ENCODE measurements around the gene FUS. TPM values are rescaled to one million over a fixed set of nuclear protein-coding genes. Genes with fewer than 3 reads are reported as not detected.

Gene FUS
- total RNA-seq, 2 donors from 2014 or later, result 63.9 to 141 TPM

DNA sequence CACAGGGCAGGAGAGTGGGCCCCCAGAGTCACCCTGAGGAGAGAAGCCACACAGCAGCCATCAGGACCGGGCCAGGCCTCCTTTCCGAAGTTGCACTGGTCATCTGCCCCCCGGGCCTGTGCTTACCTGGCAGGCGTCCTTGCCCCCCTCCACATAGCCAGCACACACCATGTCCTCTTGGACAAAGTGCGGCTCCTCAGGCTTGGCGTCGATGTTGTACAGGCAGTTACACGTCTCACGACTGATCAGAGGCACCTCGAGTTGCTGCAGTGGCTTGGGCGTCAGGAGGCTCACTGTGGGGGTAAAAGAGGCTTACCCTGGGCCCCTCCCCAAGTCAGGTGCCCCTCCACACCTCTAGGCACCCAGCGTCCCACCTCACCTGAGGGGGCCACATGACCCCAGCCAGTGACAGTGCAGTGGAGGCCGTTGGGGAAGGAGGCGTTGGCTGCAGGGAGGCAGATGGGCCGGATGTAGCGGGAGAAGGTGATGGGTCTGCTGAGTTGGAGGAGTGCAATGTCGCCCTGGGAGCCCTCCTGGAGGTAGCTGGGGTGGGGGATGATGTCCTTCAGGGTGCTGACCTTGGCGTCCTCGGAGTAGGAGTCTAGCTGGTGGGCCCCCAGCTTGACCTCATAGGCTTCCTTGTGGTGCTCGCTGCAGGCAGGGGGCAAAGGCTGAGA lies 47.5 kb upstream of the FUS start:
- DNase-seq (ENCODE audit: low spot score), result no peak
- Histone ChIP-seq H3K27me3 (replicated peaks; ENCODE audit: insufficient read depth) (no peaks in the 10 kb centered on the region), H3K27ac (no peak overlapping the region), H3K36me3 (peaks cover 42% of the 10 kb centered on the region), H3K9me3 (no peaks in the 10 kb centered on the region), H3K4me3 (no peak overlapping the region), H3K4me1 (ENCODE audit: control insufficient read depth in 1 of 2, low read depth in 2 of 2) (no peaks in the 10 kb centered on the region)
- ATAC-seq (ENCODE audit: insufficient number of reproducible peaks, low FRiP score, low read depth), result no peak
- TF ChIP-seq CTCF (IDR thresholded peaks at IDR 0.05), result no peak

DNA sequence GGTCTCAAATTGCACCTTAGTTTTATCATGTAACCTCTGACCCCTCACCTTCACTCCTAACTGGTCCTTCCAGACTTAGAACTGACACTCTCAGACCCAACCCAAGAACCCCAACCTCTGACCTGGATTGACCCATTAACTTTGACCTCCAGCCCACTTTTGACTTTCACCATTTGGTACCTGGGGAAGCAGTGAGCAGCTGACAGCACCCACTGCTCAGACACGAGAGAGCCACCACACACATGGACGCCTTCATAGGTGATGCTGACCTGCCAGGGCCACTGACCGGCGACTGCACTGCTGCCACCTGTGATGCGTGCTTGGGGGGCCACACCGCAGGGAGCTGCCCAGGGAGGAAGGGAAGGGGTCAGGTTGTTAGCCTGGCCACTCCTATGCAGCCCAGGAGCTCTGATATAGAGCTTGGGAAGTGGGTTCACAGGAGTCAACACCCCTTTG lies 46.9 kb upstream of the FUS start:
- Histone ChIP-seq H3K4me1 (ENCODE audit: control insufficient read depth in 1 of 2, low read depth in 2 of 2) (peaks cover 0 to 3% of the 10 kb centered on the region in 2 donors), H3K27ac (no peak overlapping the region), H3K27me3 (replicated peaks; ENCODE audit: insufficient read depth) (no peaks in the 10 kb centered on the region), H3K9me3 (no peaks in the 10 kb centered on the region), H3K36me3 (peaks cover 37% of the 10 kb centered on the region), H3K4me3 (no peak overlapping the region)
- DNase-seq (ENCODE audit: low spot score), result no peak
- no peak for TF ChIP-seq CTCF (IDR thresholded peaks at IDR 0.05)
- no peak for ATAC-seq (ENCODE audit: insufficient number of reproducible peaks, low FRiP score, low read depth)

- ATAC-seq (ENCODE audit: insufficient number of reproducible peaks, low FRiP score, low read depth) (no peak), DNase-seq (ENCODE audit: low spot score) (no peak)
- H3K4me1 ChIP-seq (ENCODE audit: control insufficient read depth in 1 of 2, low read depth in 2 of 2), result peaks cover 8 to 13% of the 10 kb centered on the region in 2 donors
- TF ChIP-seq CTCF (IDR thresholded peaks at IDR 0.05), result no peak
- peaks cover 28% of the 10 kb centered on the region for H3K36me3 ChIP-seq
- no peaks in the 10 kb centered on the region for H3K27me3 ChIP-seq (replicated peaks; ENCODE audit: insufficient read depth)
- H3K27ac ChIP-seq, result no peak overlapping the region
- no peaks in the 10 kb centered on the region for H3K9me3 ChIP-seq
- H3K4me3 ChIP-seq, result no peak overlapping the region
Measured at GRCh38 chr16:31134091-31134571, 45.8 kb upstream of the FUS start.

- DNase-seq (ENCODE audit: low spot score), result no peak
- Histone ChIP-seq H3K36me3 (peaks cover 21% of the 10 kb centered on the region), H3K27ac (no peak overlapping the region), H3K9me3 (no peaks in the 10 kb centered on the region), H3K4me3 (no peak overlapping the region), H3K4me1 (ENCODE audit: control insufficient read depth in 1 of 2, low read depth in 2 of 2) (peaks cover 11 to 18% of the 10 kb centered on the region in 2 donors), H3K27me3 (replicated peaks; ENCODE audit: insufficient read depth) (no peaks in the 10 kb centered on the region)
- no peak for TF ChIP-seq CTCF (IDR thresholded peaks at IDR 0.05)
- ATAC-seq (ENCODE audit: insufficient number of reproducible peaks, low FRiP score, low read depth), result no peak
Measured at GRCh38 chr16:31134625-31135534, 45.1 kb upstream of the FUS start.
